Breast epithelium (tissue), 4 donors: ENCODE data around the gene EDA. TPM values are rescaled to one million over a fixed set of nuclear protein-coding genes. Genes with fewer than 3 reads are reported as not detected.

Experiments
- DNase-seq, 2 donors: peaks; one replicate each; pipeline ENCODE4 v3.0.0-alpha.2; 2019; ENCODE audit warnings: low spot score in 2 of 2
- H3K27ac ChIP-seq, 2 donors: fragments of 200-600 bp; sonication (generic) in 1 of 2; one replicate each; pipeline ENCODE4 v1.5.1; 2016 to 2019; ENCODE audit warnings: mild to moderate bottlenecking in 1 of 2
- H3K27me3 ChIP-seq, 2 donors: fragments of 200-600 bp; sonication (generic) in 1 of 2; one replicate each; pipeline versions ENCODE4 v1.5.1 to v1.6.0; 2017 to 2019; ENCODE audit warnings: control low read depth in 1 of 2, mild to moderate bottlenecking in 1 of 2
- H3K36me3 ChIP-seq: fragments of 200-600 bp; one replicate; pipeline ENCODE4 v1.5.1; 2019
- H3K4me1 ChIP-seq, 2 donors: fragments of 200-600 bp; sonication (generic); one replicate each; pipeline ENCODE4 v1.5.1; 2016 to 2019; ENCODE audit warnings: control low read depth in 1 of 2
- H3K4me3 ChIP-seq, 3 donors: fragments of 200-600 bp; sonication (generic); 1 replicate in 2 of 3; 2 replicates in 1 of 3; pipeline ENCODE4 v1.5.1; 2016 to 2019; ENCODE audit warnings: mild to moderate bottlenecking in 3 of 3, moderate library complexity in 2 of 3
- H3K9me3 ChIP-seq, 2 donors: fragments of 200-600 bp; sonication (generic) in 1 of 2; one replicate each; pipeline ENCODE4 v1.5.1; 2016 to 2019; ENCODE audit warnings: control low read depth in 1 of 2
- CTCF ChIP-seq, 3 donors: fragments of 450-650 bp; IDR thresholded peaks; one replicate each; pipeline ENCODE4 v1.5.1; 2016 to 2017; ENCODE audit warnings: antibody characterized with exemption in 3 of 3, mild to moderate bottlenecking in 3 of 3, moderate library complexity in 3 of 3
- POLR2A ChIP-seq: fragments of 450-650 bp; IDR thresholded peaks from one replicate; pipeline ENCODE4 v1.6.1; 2016; ENCODE audit warnings: antibody characterized with exemption, mild to moderate bottlenecking, moderate library complexity
- POLR2AphosphoS5 ChIP-seq, 3 donors: sonication (generic); formaldehyde crosslinking; IDR thresholded peaks; one replicate each; pipeline ENCODE4 v1.6.1; 2017; ENCODE audit warnings: antibody characterized with exemption in 3 of 3
- intact Hi-C: fragments of 100-400 bp; cut with DNase I; formaldehyde crosslinking; loops from one replicate; pipeline ENCODE4 v1.15.1; 2023; ENCODE audit warnings: low total_unique reads
- total RNA-seq, 3 donors: library from RNA; depleted of rRNA; stranded (reverse); fragments of >200 nt; gene quantifications; one replicate each; pipeline ENCODE4 v1.1.0, GENCODE V29; 2016

EDA gene
- total RNA-seq, 3 donors from 2014 or later: 3.6 to 6.7 (median 5.0) TPM

- no peaks in the 10 kb centered on the region for H3K4me1 ChIP-seq
- H3K27ac ChIP-seq: no peak overlapping the region
- TF ChIP-seq CTCF (IDR thresholded peaks at IDR 0.05) (no peak), POLR2AphosphoS5 (IDR thresholded peaks at IDR 0.05) (no peak), POLR2A (no peak)
- peaks cover 0 to 8% of the 10 kb centered on the region in 2 donors for H3K9me3 ChIP-seq
- no peak overlapping the region for H3K4me3 ChIP-seq
- H3K27me3 ChIP-seq: peaks cover 0 to 32% of the 10 kb centered on the region in 2 donors
- no peaks in the 10 kb centered on the region for H3K36me3 ChIP-seq
- intact Hi-C loops: no loop called here
- no peak for DNase-seq
Observed at GRCh38 chrX:69951753-69952152, 335.8 kb downstream of the EDA start.

GRCh38 chrX:69959712-69960111 is 343.8 kb downstream of the EDA start:
- no peak overlapping the region for H3K27ac ChIP-seq
- TF ChIP-seq POLR2AphosphoS5 (IDR thresholded peaks at IDR 0.05): no peak
- no peak for TF ChIP-seq CTCF (IDR thresholded peaks at IDR 0.05)
- TF ChIP-seq POLR2A: no peak
- peaks cover 0 to 7% of the 10 kb centered on the region in 2 donors for H3K27me3 ChIP-seq

GRCh38 chrX:69961365-69962072 is 345.6 kb downstream of the EDA start:
- TF ChIP-seq POLR2AphosphoS5 (IDR thresholded peaks at IDR 0.05): no peak
- no peak for TF ChIP-seq POLR2A
- H3K9me3 ChIP-seq: no peaks in the 10 kb centered on the region
- H3K27me3 ChIP-seq: peaks cover 0 to 10% of the 10 kb centered on the region in 2 donors
- H3K36me3 ChIP-seq: no peaks in the 10 kb centered on the region
- no peak for DNase-seq
- H3K27ac ChIP-seq: no peak overlapping the region
- no peaks in the 10 kb centered on the region for H3K4me1 ChIP-seq
- no peak overlapping the region for H3K4me3 ChIP-seq
- intact Hi-C loops: loop anchor here (5.0 kb wide), 1 partner anchor 1044 kb away; no protein-coding TSS in a partner anchor

More at GRCh38 chrX:69959712-69960111, 343.8 kb downstream of the EDA start:
- Histone ChIP-seq H3K4me1 (no peaks in the 10 kb centered on the region), H3K9me3 (no peaks in the 10 kb centered on the region), H3K36me3 (no peaks in the 10 kb centered on the region), H3K4me3 (no peak overlapping the region)
- DNase-seq: no peak
- intact Hi-C loops: loop anchor here (5.0 kb wide), 1 partner anchor 1042 kb away; no protein-coding TSS in a partner anchor

GRCh38 chrX:69968950-69969349 is 353.0 kb downstream of the EDA start:
- Histone ChIP-seq H3K27me3 (peaks cover 0 to 15% of the 10 kb centered on the region in 2 donors), H3K4me3 (no peak overlapping the region), H3K27ac (no peak overlapping the region), H3K36me3 (no peaks in the 10 kb centered on the region), H3K9me3 (no peaks in the 10 kb centered on the region), H3K4me1 (no peaks in the 10 kb centered on the region)
- intact Hi-C loops: no loop called here
- no peak for DNase-seq
- TF ChIP-seq POLR2A (no peak), POLR2AphosphoS5 (IDR thresholded peaks at IDR 0.05) (no peak), CTCF (IDR thresholded peaks at IDR 0.05) (no peak)

GRCh38 chrX:69969460-69969859 is 353.5 kb downstream of the EDA start:
- H3K27ac ChIP-seq: no peak overlapping the region
- TF ChIP-seq POLR2A (no peak), CTCF (IDR thresholded peaks at IDR 0.05) (no peak), POLR2AphosphoS5 (IDR thresholded peaks at IDR 0.05) (no peak)
- H3K9me3 ChIP-seq: no peaks in the 10 kb centered on the region
- DNase-seq: no peak
- intact Hi-C loops: no loop called here
- no peaks in the 10 kb centered on the region for H3K4me1 ChIP-seq
- H3K4me3 ChIP-seq: no peak overlapping the region
- no peaks in the 10 kb centered on the region for H3K36me3 ChIP-seq
- H3K27me3 ChIP-seq: peaks cover 0 to 15% of the 10 kb centered on the region in 2 donors
